ENCODE measurements around the gene PACS2. TPM values are rescaled to one million over a fixed set of nuclear protein-coding genes. Genes with fewer than 3 reads are reported as not detected.
"Not testable (repeated sequence)": the region's sequence is repeated elsewhere in the genome, so short reads cannot be mapped to it uniquely, and the experiment has no call there.

PACS2 gene
- total RNA-seq, 2 donors from 2014 or later: 35.2 to 36.9 TPM

- no peaks in the 10 kb centered on the region for H3K36me3 Mint-ChIP-seq
- H3K27ac Mint-ChIP-seq: no peak overlapping the region
- no peaks in the 10 kb centered on the region for H3K9me3 Mint-ChIP-seq
- no peak for DNase-seq (ENCODE audit: low spot score in 2 of 2)
- ATAC-seq: no peak
Observed at GRCh38 chr14:105333613-105334364, 19.2 kb downstream of the PACS2 start.

- H3K36me3 Mint-ChIP-seq: no peaks in the 10 kb centered on the region
- ATAC-seq (no peak), DNase-seq (ENCODE audit: low spot score in 2 of 2) (no peak)
- no peak overlapping the region for H3K27ac Mint-ChIP-seq
- no peaks in the 10 kb centered on the region for H3K9me3 Mint-ChIP-seq
Observed at GRCh38 chr14:105334383-105335230, 20.1 kb downstream of the PACS2 start.

- H3K36me3 Mint-ChIP-seq; ATAC-seq; DNase-seq (ENCODE audit: low spot score in 2 of 2); H3K9me3 Mint-ChIP-seq; H3K27ac Mint-ChIP-seq: not testable (repeated sequence)
Observed at GRCh38 chr14:105335231-105335542, 20.6 kb downstream of the PACS2 start.

DNA sequence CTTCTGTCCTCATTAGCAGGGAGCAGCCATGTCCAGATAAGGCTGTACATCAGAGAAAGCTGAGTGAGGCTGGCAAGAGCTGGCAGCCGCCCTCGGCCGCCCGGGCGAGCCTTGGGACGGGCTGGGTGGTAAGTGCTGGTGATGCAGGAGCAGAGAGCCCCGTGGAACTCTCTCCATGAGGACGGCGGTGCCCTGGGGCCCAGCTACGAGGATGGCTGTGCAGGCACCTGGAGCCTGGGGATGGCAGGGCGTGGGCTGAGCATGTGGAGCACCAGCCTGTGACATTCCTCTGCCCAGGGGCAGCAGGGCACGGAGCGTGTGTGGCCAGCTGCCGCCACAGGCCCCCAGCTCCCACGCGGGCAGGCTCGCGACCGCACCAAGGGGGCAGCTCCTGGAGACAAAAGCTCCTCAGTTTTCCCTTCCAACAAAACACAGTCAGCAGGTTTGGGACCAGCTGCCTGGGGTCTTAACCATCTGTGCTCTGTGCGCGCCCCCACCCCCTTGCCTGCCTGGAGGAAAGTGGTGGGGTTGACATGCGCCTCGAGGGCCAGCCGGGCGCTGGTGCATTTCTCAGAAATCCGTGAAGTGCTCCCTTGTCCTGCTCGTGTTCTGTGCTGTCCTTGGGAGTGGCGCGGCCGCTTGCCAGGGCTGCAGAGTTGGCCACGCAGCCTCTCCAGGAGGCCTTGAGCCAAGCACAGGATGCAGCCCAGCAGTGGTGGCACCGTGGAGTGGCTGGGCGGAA, 21.4 kb downstream of the PACS2 start:
- Mint-ChIP-seq H3K36me3 (no peaks in the 10 kb centered on the region), H3K9me3 (no peaks in the 10 kb centered on the region), H3K27ac (no peak overlapping the region)
- ATAC-seq (no peak), DNase-seq (ENCODE audit: low spot score in 2 of 2) (no peak)

- no peaks in the 10 kb centered on the region for H3K36me3 Mint-ChIP-seq
- DNase-seq (ENCODE audit: low spot score in 2 of 2): no peak
- ATAC-seq: no peak
- no peaks in the 10 kb centered on the region for H3K9me3 Mint-ChIP-seq
- H3K27ac Mint-ChIP-seq: no peak overlapping the region
Observed at GRCh38 chr14:105336477-105337287, 22.1 kb downstream of the PACS2 start.

- DNase-seq (ENCODE audit: low spot score in 2 of 2): no peak
- H3K27ac Mint-ChIP-seq: no peak overlapping the region
- H3K36me3 Mint-ChIP-seq: no peaks in the 10 kb centered on the region
- ATAC-seq: no peak
- no peaks in the 10 kb centered on the region for H3K9me3 Mint-ChIP-seq
Observed at GRCh38 chr14:105337433-105337832, 22.9 kb downstream of the PACS2 start.

- H3K36me3 Mint-ChIP-seq: no peaks in the 10 kb centered on the region
Observed at GRCh38 chr14:105337966-105338741, 23.6 kb downstream of the PACS2 start.

DNA sequence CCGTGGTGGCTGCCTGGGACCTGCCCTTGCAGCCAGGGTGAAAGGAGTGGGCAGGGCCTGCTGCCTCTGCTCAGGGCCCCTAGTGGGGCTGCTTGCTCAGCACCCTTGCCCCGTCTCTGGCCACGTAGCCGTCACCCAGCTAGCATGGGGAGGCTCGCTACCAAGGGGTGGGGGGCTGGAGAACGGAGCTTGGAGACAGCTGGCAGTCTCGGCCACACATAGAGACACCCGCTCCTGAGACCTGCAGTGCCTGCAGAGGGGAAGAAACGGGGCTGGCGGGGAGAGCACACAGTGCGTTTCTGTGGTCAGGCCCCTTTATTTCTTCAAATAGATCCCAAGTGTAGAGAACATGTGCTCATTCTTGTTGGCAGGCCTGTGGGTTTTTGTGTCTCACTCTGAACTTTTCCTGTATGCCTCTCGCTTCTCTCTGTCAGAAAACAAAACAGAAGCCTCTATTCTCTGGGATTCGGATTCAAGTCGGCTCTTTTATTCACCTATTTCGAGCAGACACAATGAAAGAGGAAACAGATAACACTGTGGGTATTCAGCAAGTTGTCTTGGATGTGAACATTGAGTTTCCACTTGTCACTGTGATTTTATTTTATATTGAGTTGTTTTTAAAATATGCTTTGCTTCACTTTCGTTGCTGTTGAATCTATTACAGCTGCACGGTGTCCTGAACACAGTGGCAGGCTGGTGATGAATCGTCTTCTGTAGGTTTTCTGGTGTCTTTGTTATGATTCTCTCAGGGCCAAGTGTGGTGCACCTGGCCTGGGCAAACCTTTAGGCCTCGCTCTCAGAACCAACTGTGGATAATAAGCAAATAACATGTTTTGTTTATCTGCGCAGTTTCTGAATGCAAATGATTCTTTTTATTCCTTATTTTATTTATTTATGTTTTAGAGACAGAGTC, 26.5 kb downstream of the PACS2 start:
- Mint-ChIP-seq H3K36me3 (peaks cover 0 to 6% of the 10 kb centered on the region in 2 donors), H3K9me3 (peaks cover 0 to 5% of the 10 kb centered on the region in 2 donors), H3K27ac (no peak overlapping the region)
- ATAC-seq: no peak
- DNase-seq (ENCODE audit: low spot score in 2 of 2): no peak

More at GRCh38 chr14:105337966-105338741, 23.6 kb downstream of the PACS2 start:
- Mint-ChIP-seq H3K27ac (peak overlapping the region in 1 of 2 donors; percentile 49), H3K9me3 (no peaks in the 10 kb centered on the region)
- ATAC-seq (no peak), DNase-seq (ENCODE audit: low spot score in 2 of 2) (no peak)

DNA sequence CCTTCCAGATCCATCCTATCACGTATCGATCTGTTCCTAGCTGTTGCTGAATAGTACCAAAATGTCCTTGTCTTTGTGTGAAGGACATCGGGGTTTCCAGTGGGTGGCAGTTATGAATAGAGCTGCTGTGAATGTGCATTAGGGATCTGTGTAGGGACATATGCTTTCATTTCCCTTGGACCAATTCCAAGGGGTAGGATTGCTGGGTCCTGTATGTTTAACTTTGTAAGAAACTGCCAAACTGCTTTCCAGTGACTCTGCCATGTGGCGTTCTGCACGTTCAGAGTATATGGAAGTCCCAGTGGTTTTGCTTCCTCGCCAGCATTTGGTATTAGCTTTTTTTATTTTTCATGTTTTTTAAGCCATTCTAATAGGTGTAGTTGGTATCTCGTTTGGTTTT, 28.6 kb downstream of the PACS2 start:
- peaks cover 0 to 6% of the 10 kb centered on the region in 2 donors for H3K36me3 Mint-ChIP-seq
- DNase-seq (ENCODE audit: low spot score in 2 of 2): no peak
- H3K9me3 Mint-ChIP-seq: peaks cover 0 to 5% of the 10 kb centered on the region in 2 donors
- peak overlapping the region in 1 of 2 donors; percentile 25 for H3K27ac Mint-ChIP-seq
- ATAC-seq: no peak

DNA sequence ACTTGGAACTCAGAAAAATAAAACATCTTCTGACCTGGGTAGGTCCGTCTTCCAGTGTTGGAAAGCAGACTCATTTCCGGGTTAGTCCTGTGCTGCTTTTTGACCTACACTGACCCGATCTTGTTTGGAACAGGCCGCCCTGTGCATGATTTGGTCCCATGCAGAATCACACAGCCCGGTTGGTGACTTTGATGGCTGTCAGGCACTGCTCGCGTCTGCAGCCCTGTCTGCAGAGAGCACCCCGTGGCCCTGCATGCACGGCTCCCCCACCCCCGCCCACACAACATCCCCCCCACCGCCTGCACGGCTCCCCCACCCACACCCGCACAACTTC, 31.6 kb downstream of the PACS2 start:
- Mint-ChIP-seq H3K27ac (no peak overlapping the region), H3K36me3 (peaks cover 0 to 6% of the 10 kb centered on the region in 2 donors), H3K9me3 (peaks cover 0 to 5% of the 10 kb centered on the region in 2 donors)
- no peak for DNase-seq (ENCODE audit: low spot score in 2 of 2)
- no peak for ATAC-seq

DNA sequence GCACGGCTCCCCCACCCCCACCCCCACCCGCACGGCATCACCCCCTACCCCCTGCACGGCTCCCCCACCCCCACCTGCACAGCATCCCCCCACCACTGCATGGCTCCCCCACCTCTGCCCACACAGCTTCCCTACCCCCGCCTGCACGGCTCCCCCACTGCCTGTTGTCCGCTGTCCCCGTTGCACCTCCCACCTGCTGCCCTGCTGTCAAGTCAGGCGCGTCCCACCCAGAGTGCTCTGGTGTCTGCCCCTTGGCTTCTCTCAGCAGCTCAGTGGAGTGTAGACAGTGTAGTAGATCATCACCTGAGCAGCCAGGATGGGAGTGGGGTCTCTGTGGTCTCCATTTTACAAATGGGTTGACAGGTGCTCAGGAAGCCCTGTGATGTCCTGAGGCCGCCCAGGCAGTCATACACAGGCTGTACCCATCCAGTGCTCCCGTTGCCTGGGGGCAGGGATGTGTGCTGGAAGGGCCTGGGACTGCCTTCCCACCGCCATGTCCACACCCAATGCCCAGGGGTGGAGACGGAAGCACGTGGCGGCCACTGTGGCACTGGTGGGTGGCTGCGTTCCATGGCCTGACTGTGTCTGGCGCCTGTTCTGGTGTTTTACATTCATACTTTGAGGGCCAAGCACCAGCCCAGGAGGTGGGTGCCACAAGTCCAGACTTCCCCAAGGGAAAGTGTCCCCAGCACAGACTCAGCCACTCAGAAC, 32.5 kb downstream of the PACS2 start:
- ATAC-seq (no peak), DNase-seq (ENCODE audit: low spot score in 2 of 2) (no peak)
- Mint-ChIP-seq H3K36me3 (peaks cover 0 to 6% of the 10 kb centered on the region in 2 donors), H3K27ac (no peak overlapping the region), H3K9me3 (peaks cover 0 to 5% of the 10 kb centered on the region in 2 donors)

DNA sequence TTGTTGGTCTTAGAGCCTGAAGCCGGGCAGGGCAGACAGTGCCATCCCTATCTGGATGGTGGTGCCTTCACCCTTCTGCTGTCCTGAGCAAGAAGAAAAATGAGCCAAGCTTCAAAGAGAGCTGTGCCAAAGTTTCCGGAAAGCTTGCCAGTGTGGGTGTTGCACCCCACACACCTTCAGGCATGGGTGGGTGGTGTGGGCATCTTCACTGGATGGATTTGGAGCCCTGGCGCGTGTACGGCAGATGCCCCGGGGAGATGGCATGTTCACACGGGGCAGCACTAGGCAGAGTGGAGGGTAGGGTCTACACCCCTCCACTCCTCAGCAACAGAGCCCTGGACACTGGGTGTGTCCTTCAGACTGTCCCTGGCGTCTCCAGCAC, 33.0 kb downstream of the PACS2 start:
- DNase-seq (ENCODE audit: low spot score in 2 of 2) (no peak), ATAC-seq (no peak)
- peaks cover 0 to 6% of the 10 kb centered on the region in 2 donors for H3K36me3 Mint-ChIP-seq
- H3K9me3 Mint-ChIP-seq: peaks cover 0 to 5% of the 10 kb centered on the region in 2 donors
- no peak overlapping the region for H3K27ac Mint-ChIP-seq

DNA sequence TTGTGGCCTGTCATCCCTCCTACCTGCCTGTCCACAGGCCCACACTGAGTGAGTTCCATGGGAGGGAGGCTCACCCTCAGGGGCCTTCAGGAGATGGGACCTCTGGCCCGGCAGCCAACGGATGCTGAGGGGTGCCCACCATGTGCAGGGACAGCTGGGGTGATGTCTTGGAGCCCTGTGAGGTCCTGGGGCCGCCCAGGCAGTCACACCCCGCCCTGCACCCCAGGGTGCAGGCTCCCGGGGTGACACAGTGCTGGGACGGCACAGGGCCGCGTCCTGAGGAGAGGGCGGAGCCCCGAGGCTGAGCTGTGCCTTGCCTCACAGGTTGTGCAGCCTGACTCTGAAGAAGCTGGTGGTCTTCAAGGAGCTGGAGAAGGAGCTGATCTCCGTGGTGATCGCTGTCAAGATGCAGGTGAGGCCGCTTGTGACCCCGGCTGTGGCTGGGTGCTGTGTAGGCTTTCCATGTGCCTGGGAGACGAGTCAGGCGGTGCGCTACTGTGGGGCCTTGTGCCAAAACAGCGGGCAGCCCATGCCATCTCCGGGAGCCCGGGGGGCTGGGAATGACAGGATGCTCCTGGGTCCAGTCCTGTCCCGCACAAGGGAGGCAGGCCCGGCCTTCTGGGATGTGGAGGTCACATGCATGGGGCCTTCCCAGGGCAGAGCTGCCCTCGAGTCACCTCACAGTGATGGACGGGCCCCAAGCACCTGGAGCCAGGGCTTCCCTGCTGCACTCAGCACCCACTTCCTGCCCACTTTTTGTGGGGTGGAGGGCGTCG, 33.8 kb downstream of the PACS2 start:
- Mint-ChIP-seq H3K9me3 (peaks cover 0 to 5% of the 10 kb centered on the region in 2 donors), H3K36me3 (peaks cover 0 to 6% of the 10 kb centered on the region in 2 donors), H3K27ac (no peak overlapping the region)
- DNase-seq (ENCODE audit: low spot score in 2 of 2) (no peak), ATAC-seq (no peak)

Data from activated naive CD4-positive, alpha-beta T cell treated with anti-CD3 and anti-CD28 coated beads, Interleukin-2, amount 50 U/mL, for 72 hours (primary cell).